Mammary microvascular endothelial cell (primary cell): Measurements from ENCODE around the gene FKBP15. TPM values are rescaled to one million over a fixed set of nuclear protein-coding genes. Genes with fewer than 3 reads are reported as not detected.

Experiments
- total RNA-seq: library from RNA; depleted of rRNA; stranded (reverse); fragments of >200 nt; gene quantifications from 2 replicates; pipeline ENCODE4 v1.2.3, GENCODE V29; 2015

FKBP15 gene, protein sequence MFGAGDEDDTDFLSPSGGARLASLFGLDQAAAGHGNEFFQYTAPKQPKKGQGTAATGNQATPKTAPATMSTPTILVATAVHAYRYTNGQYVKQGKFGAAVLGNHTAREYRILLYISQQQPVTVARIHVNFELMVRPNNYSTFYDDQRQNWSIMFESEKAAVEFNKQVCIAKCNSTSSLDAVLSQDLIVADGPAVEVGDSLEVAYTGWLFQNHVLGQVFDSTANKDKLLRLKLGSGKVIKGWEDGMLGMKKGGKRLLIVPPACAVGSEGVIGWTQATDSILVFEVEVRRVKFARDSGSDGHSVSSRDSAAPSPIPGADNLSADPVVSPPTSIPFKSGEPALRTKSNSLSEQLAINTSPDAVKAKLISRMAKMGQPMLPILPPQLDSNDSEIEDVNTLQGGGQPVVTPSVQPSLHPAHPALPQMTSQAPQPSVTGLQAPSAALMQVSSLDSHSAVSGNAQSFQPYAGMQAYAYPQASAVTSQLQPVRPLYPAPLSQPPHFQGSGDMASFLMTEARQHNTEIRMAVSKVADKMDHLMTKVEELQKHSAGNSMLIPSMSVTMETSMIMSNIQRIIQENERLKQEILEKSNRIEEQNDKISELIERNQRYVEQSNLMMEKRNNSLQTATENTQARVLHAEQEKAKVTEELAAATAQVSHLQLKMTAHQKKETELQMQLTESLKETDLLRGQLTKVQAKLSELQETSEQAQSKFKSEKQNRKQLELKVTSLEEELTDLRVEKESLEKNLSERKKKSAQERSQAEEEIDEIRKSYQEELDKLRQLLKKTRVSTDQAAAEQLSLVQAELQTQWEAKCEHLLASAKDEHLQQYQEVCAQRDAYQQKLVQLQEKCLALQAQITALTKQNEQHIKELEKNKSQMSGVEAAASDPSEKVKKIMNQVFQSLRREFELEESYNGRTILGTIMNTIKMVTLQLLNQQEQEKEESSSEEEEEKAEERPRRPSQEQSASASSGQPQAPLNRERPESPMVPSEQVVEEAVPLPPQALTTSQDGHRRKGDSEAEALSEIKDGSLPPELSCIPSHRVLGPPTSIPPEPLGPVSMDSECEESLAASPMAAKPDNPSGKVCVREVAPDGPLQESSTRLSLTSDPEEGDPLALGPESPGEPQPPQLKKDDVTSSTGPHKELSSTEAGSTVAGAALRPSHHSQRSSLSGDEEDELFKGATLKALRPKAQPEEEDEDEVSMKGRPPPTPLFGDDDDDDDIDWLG
- total RNA-seq = 22.1 and 23.5 TPM in 2 replicates

GRCh38 chr9:113221003-113221799, at the start of gene FKBP15, which contains the start of gene SLC31A1:
Gene FKBP15, minus strand, starts transcription at chr9:113221277. Its CDS starts 34 bp downstream, at chr9:113221243.
Gene SLC31A1, plus strand, starts transcription at chr9:113221544. Its CDS starts 34,605 bp downstream, at chr9:113256149.

GRCh38 chr9:113150670-113151611, 70.1 kb downstream of the FKBP15 start, which contains the start of gene SLC31A2:
Gene SLC31A2, plus strand, starts transcription at chr9:113151007. Its CDS starts 68 bp downstream, at chr9:113151075.

Other genes with a start within 250 kb of the FKBP15 start
- 0.13 and 0.25 TPM in 2 replicates for gene ZNF883, start 209.1 kb downstream of the FKBP15 start, total RNA-seq
- 0.60 and 0.89 TPM in 2 replicates for gene ZFP37, start 164.6 kb downstream of the FKBP15 start, total RNA-seq
- 6.7 and 7.5 TPM in 2 replicates for gene SLC31A2, start 70.3 kb downstream of the FKBP15 start, total RNA-seq
- gene SLC31A1, start 267 bp upstream of the FKBP15 start, total RNA-seq = 16.7 and 19.3 TPM in 2 replicates
- gene CDC26, start 54.3 kb upstream of the FKBP15 start, total RNA-seq = 40.4 and 44.4 TPM in 2 replicates
- 25.2 and 26.6 TPM in 2 replicates for gene PRPF4, start 54.4 kb upstream of the FKBP15 start, total RNA-seq
- gene RNF183, start 82.1 kb upstream of the FKBP15 start, total RNA-seq = not detected in 2 replicates
- 0.79 and 0.80 TPM in 2 replicates for gene WDR31, start 119.0 kb upstream of the FKBP15 start, total RNA-seq
- gene BSPRY, start 128.3 kb upstream of the FKBP15 start, total RNA-seq = not detected in 2 replicates
- 10.6 and 13.3 TPM in 2 replicates for gene HDHD3, start 155.7 kb upstream of the FKBP15 start, total RNA-seq
- 9.2 and 10.4 TPM in 2 replicates for gene ALAD, start 180.0 kb upstream of the FKBP15 start, total RNA-seq
- 69.5 and 77.3 TPM in 2 replicates for gene POLE3, start 189.4 kb upstream of the FKBP15 start, total RNA-seq
- gene C9orf43, start 189.5 kb upstream of the FKBP15 start, total RNA-seq = 0.13 and 0.39 TPM in 2 replicates
- 117 and 143 TPM in 2 replicates for gene RGS3, start 242.4 kb upstream of the FKBP15 start, total RNA-seq